ENCODE data around the gene WWP2.

Gene WWP2

GRCh38 chr16:69773260-69773947, 11.3 kb downstream of the WWP2 start:
- TF ChIP-seq CTCF (IDR thresholded peaks at IDR 0.05) = no peak

GRCh38 chr16:69775563-69775962, 13.4 kb downstream of the WWP2 start:
- TF ChIP-seq CTCF (IDR thresholded peaks at IDR 0.05) = no peak

- no peak for TF ChIP-seq CTCF (IDR thresholded peaks at IDR 0.05)
Observed at GRCh38 chr16:69779724-69780123, 17.6 kb downstream of the WWP2 start.

- no peak for TF ChIP-seq CTCF (IDR thresholded peaks at IDR 0.05)
Observed at GRCh38 chr16:69781118-69781517, 19.0 kb downstream of the WWP2 start.

- no peak for TF ChIP-seq CTCF (IDR thresholded peaks at IDR 0.05)
Observed at GRCh38 chr16:69784586-69784985, 22.5 kb downstream of the WWP2 start.

- TF ChIP-seq CTCF (IDR thresholded peaks at IDR 0.05) = no peak
Observed at GRCh38 chr16:69787883-69788282, 25.8 kb downstream of the WWP2 start.

GRCh38 chr16:69793526-69793925, 31.4 kb downstream of the WWP2 start:
- no peak for TF ChIP-seq CTCF (IDR thresholded peaks at IDR 0.05)

GRCh38 chr16:69794486-69794885, 32.4 kb downstream of the WWP2 start:
- TF ChIP-seq CTCF (IDR thresholded peaks at IDR 0.05) = no peak
